HCT116 (cell line): Measurements from ENCODE around the gene DHRS7C. TPM values are rescaled to one million over a fixed set of nuclear protein-coding genes. Genes with fewer than 3 reads are reported as not detected.

Experiments used
- ATAC-seq: fragments of 200-7000 bp; cut with Tn5 transposase; 2 replicates; pipeline ENCODE4 v1.9.1; 2020; ENCODE audit warnings: mild to moderate bottlenecking, moderate library complexity
- BruUV-seq: library from RNA; stranded (reverse); fragments of 400-500 nt; replicated peaks from 2 replicates; lab custom pipeline; 2021; lab: Mats Ljungman, UMichigan
- CTCF ChIA-PET: fragments of 300-600 bp; sonication (Branson Sonifier 250); formaldehyde crosslinking; loops from one replicate; lab custom pipeline; 2021; ENCODE audit warnings: antibody characterized with exemption; lab: Charles Lee
- POLR2A ChIA-PET: fragments of 300-600, 350-600 bp; sonication (Branson Sonifier 250); formaldehyde crosslinking; loops from one replicate; lab custom pipeline; 2021; ENCODE audit warnings: antibody characterized with exemption; lab: Charles Lee
- RAD21 ChIA-PET, 2 experiments: fragments of 300-600 bp; sonication (Branson Sonifier 250); formaldehyde crosslinking; loops; one replicate each; lab custom pipeline; 2023; ENCODE audit warnings: low total read pairs in 2 of 2; ENCODE audit not compliant: uncharacterized antibody in 2 of 2, unreplicated experiment in 2 of 2, low non-redundant PET in 1 of 2; lab: Charles Lee
- DNase-seq: peaks from one replicate; pipeline ENCODE4 v3.0.0-alpha.2; 2010; ENCODE audit warnings: low read depth, low spot score
- H2AFZ ChIP-seq: fragments of 200-600 bp; shearing (Covaris generic), sonication (generic); 2 replicates; pipeline ENCODE4 v1.6.1; 2017; ENCODE audit warnings: low read depth, mixed run types, mixed read lengths, antibody characterized with exemption, low read length; ENCODE audit not compliant: poor library complexity, severe bottlenecking
- H3K27ac ChIP-seq: 2 replicates; pipeline ENCODE4 v1.5.1; 2012; ENCODE audit warnings: low read depth, low read length
- H3K27me3 ChIP-seq: fragments of 200-600 bp; sonication (generic); 2 replicates; pipeline ENCODE4 v1.6.1; 2016; ENCODE audit warnings: mixed run types, low read length, mixed read lengths; ENCODE audit not compliant: insufficient read depth
- H3K36me3 ChIP-seq, 2 experiments: fragments of 200-500 bp in 1 of 2; fragments of 200-600 bp in 1 of 2; sonication (Bioruptor generic) in 1 of 2; sonication (generic) in 1 of 2; 2 replicates each; pipeline versions ENCODE4 v1.5.1 to v1.6.1; 2014 to 2016; ENCODE audit warnings: low read length in 2 of 2, inconsistent platforms in 1 of 2, mixed read lengths in 1 of 2, mixed run types in 1 of 2; ENCODE audit not compliant: insufficient read depth in 2 of 2, control insufficient read depth in 1 of 2
- H3K4me1 ChIP-seq, 2 experiments: fragments of 200-600 bp in 1 of 2; sonication (generic) in 1 of 2; 2 replicates each; pipeline versions ENCODE4 v1.5.1 to v1.6.1; 2012 to 2017; ENCODE audit warnings: low read length in 2 of 2, inconsistent platforms in 1 of 2, mild to moderate bottlenecking in 1 of 2, mixed read lengths in 1 of 2, mixed run types in 1 of 2, moderate library complexity in 1 of 2; ENCODE audit not compliant: insufficient read depth in 2 of 2, control insufficient read depth in 1 of 2
- H3K4me2 ChIP-seq: fragments of 200-600 bp; sonication (generic); 2 replicates; pipeline ENCODE4 v1.6.1; 2017; ENCODE audit warnings: mixed run types, low read length, mixed read lengths
- H3K4me3 ChIP-seq, 2 experiments: fragments of 200-600 bp in 1 of 2; sonication (generic) in 1 of 2; replicated peaks in 1 of 2; 2 replicates each; pipeline ENCODE4 v1.5.1; 2011 to 2016; ENCODE audit warnings: low read length in 2 of 2, control low read depth in 1 of 2, low read depth in 1 of 2, mild to moderate bottlenecking in 1 of 2, mixed read lengths in 1 of 2, mixed run types in 1 of 2
- H3K79me2 ChIP-seq: fragments of 200-600 bp; sonication (generic); 2 replicates; pipeline ENCODE4 v1.6.1; 2017; ENCODE audit warnings: mild to moderate bottlenecking, mixed run types, low read length, moderate library complexity, mixed read lengths; ENCODE audit not compliant: insufficient read depth
- H3K9ac ChIP-seq: fragments of 200-600 bp; sonication (generic); 2 replicates; pipeline ENCODE4 v1.6.1; 2016; ENCODE audit warnings: low read length, mixed read lengths
- H3K9me2 ChIP-seq: fragments of 200-600 bp; sonication (generic), shearing (Covaris generic); 2 replicates; pipeline ENCODE4 v1.6.1; 2017; ENCODE audit warnings: mixed run types, mild to moderate bottlenecking, moderate library complexity; ENCODE audit not compliant: insufficient read depth
- H3K9me3 ChIP-seq, 2 experiments: fragments of 200-500 bp in 1 of 2; fragments of 200-600 bp in 1 of 2; sonication (Bioruptor generic) in 1 of 2; sonication (generic) in 1 of 2; 2 replicates each; pipeline ENCODE4 v1.6.1; 2014 to 2017; ENCODE audit warnings: low read length in 2 of 2, mixed read lengths in 2 of 2, inconsistent platforms in 1 of 2, low read depth in 1 of 2, mild to moderate bottlenecking in 1 of 2, mixed run types in 1 of 2, moderate library complexity in 1 of 2; ENCODE audit not compliant: control insufficient read depth in 1 of 2, insufficient read depth in 1 of 2
- H4K20me1 ChIP-seq: fragments of 200-600 bp; sonication (generic), shearing (Covaris generic); 2 replicates; pipeline ENCODE4 v1.6.1; 2017; ENCODE audit warnings: mixed run types, mild to moderate bottlenecking, moderate library complexity; ENCODE audit not compliant: insufficient read depth
- ATF3 ChIP-seq: IDR thresholded peaks from 2 replicates; pipeline ENCODE4 v1.6.1; 2012
- CTCF ChIP-seq, 3 experiments: fragments of 200-600 bp in 1 of 3; sonication (generic) in 1 of 3; IDR thresholded peaks in 2 of 3; conservative IDR thresholded peaks in 1 of 3; 2 replicates each; pipeline ENCODE4 v1.5.1; 2012 to 2017; ENCODE audit warnings: low read depth in 2 of 3, low read length in 2 of 3, antibody characterized with exemption in 1 of 3, borderline replicate concordance in 1 of 3, control low read depth in 1 of 3, mild to moderate bottlenecking in 1 of 3, mixed read lengths in 1 of 3, mixed run types in 1 of 3, moderate library complexity in 1 of 3; ENCODE audit not compliant: insufficient read depth in 1 of 3
- JUND ChIP-seq: IDR thresholded peaks from 2 replicates; pipeline ENCODE4 v1.6.1; 2012
- REST ChIP-seq: IDR thresholded peaks from 2 replicates; pipeline ENCODE4 v1.6.1; 2012; ENCODE audit warnings: low read depth
- SIN3A ChIP-seq: IDR thresholded peaks from 2 replicates; pipeline ENCODE4 v1.6.1; 2012; ENCODE audit warnings: low read depth
- SP1 ChIP-seq: IDR thresholded peaks from 2 replicates; pipeline ENCODE4 v1.6.1; 2012; ENCODE audit warnings: low read depth
- SRF ChIP-seq: IDR thresholded peaks from 2 replicates; pipeline ENCODE4 v1.6.1; 2012; ENCODE audit warnings: low read depth
- ZFX ChIP-seq: fragments of 450-650 bp; IDR thresholded peaks from 2 replicates; pipeline ENCODE4 v1.6.1; 2017
- intact Hi-C: fragments of 100-400 bp; cut with micrococcal nuclease; formaldehyde crosslinking; loops from 2 replicates; pipeline ENCODE4 v1.10.0; 2022
- total RNA-seq: library from RNA; stranded (reverse); gene quantifications from one replicate; pipeline ENCODE4 v1.2.1, GENCODE V29; 2021; ENCODE audit not compliant: unreplicated experiment

The DHRS7C gene
- total RNA-seq, 1 experiment from 2014 or later: not detected

- Histone ChIP-seq H3K27ac (no peak overlapping the region), H3K9me2 (no peaks in the 10 kb centered on the region), H3K36me3 (no peaks in the 10 kb centered on the region), H3K4me3 (no peak overlapping the region), H3K9me3 (no peaks in the 10 kb centered on the region), H3K79me2 (no peaks in the 10 kb centered on the region), H3K9ac (no peak overlapping the region), H2AFZ (no peak overlapping the region), H3K27me3 (no peaks in the 10 kb centered on the region), H3K4me1 (peaks cover 0 to 3% of the 10 kb centered on the region in 2 experiments; a peak in 1 of 4 replicates), H4K20me1 (no peaks in the 10 kb centered on the region), H3K4me2 (no peak overlapping the region)
- ChIA-PET CTCF (no interaction called here), POLR2A (no interaction called here), RAD21 (no interaction called here)
- BruUV-seq: no TSS peak
- DNase-seq (no peak), ATAC-seq (no peak)
- intact Hi-C loops: no loop called here
- no peak for TF ChIP-seq REST
- TF ChIP-seq ZFX: no peak
- no peak for TF ChIP-seq JUND
- TF ChIP-seq SP1: no peak
- no peak for TF ChIP-seq CTCF (IDR thresholded peaks at IDR 0.05 in 2 of 3, conservative IDR thresholded peaks at IDR 0.05 in 1 of 3; ENCODE audit: borderline replicate concordance in 1 of 3, insufficient read depth in 1 of 3, low read depth in 2 of 3, low read length in 2 of 3)
- TF ChIP-seq SIN3A: no peak
- no peak for TF ChIP-seq SRF
- TF ChIP-seq ATF3: no peak
Measured at GRCh38 chr17:9771465-9771864, 19.9 kb downstream of the DHRS7C start.
